Measurements from ENCODE around the gene LTBP4.

- TF ChIP-seq PBX3 (CRISPR knock-in tag; IDR thresholded peaks at IDR 0.05), result no peak
- TF ChIP-seq CTCF (tag by site-specific recombination; IDR thresholded peaks at IDR 0.05), result peak; percentile 19; the same call in 1 of the 2 replicates
- no peak for TF ChIP-seq ATF2 (tag by site-specific recombination; IDR thresholded peaks at IDR 0.05; ENCODE audit: low read depth)
- no peak for TF ChIP-seq ZSCAN30 (tag by site-specific recombination; IDR thresholded peaks at IDR 0.05)
- TF ChIP-seq ZEB2 (tag by site-specific recombination; IDR thresholded peaks at IDR 0.05), result no peak
- TF ChIP-seq YY1 (tag by site-specific recombination; IDR thresholded peaks at IDR 0.05), result no peak
- no peak for TF ChIP-seq ZBTB7A (tag by site-specific recombination; IDR thresholded peaks at IDR 0.05; ENCODE audit: low read depth)
These were observed 6.5 kb upstream of the LTBP4 start for GRCh38 chr19:40594657-40595091.
